ENCODE data around the gene ADAMTSL2.

The ADAMTSL2 gene

GRCh38 chr9:133606708-133607025 lies 72.2 kb downstream of the ADAMTSL2 start:
- DNase-seq (ENCODE audit: low read depth): no peak

GRCh38 chr9:133607381-133607780 lies 72.9 kb downstream of the ADAMTSL2 start:
- DNase-seq (ENCODE audit: low read depth): no peak

GRCh38 chr9:133607976-133608375 lies 73.5 kb downstream of the ADAMTSL2 start:
- no peak for DNase-seq (ENCODE audit: low read depth)

- DNase-seq (ENCODE audit: low read depth): no peak
Observed at GRCh38 chr9:133608382-133608781, 73.9 kb downstream of the ADAMTSL2 start.

GRCh38 chr9:133608889-133609288 lies 74.4 kb downstream of the ADAMTSL2 start:
- DNase-seq (ENCODE audit: low read depth): no peak

GRCh38 chr9:133609311-133610098 lies 75.0 kb downstream of the ADAMTSL2 start, which contains the start of gene FAM163B:
Gene FAM163B (minus strand): TSS chr9:133609389. CDS start chr9:133580223, 29,166 bp downstream.
- no peak for DNase-seq (ENCODE audit: low read depth)

- no peak for DNase-seq (ENCODE audit: low read depth)
Observed at GRCh38 chr9:133610845-133611244, 76.3 kb downstream of the ADAMTSL2 start.

GRCh38 chr9:133612051-133612450 lies 77.5 kb downstream of the ADAMTSL2 start:
- DNase-seq (ENCODE audit: low read depth): no peak

- DNase-seq (ENCODE audit: low read depth): no peak
Observed at GRCh38 chr9:133612816-133613215, 78.3 kb downstream of the ADAMTSL2 start.

GRCh38 chr9:133613432-133613831 lies 78.9 kb downstream of the ADAMTSL2 start:
- DNase-seq (ENCODE audit: low read depth): no peak

GRCh38 chr9:133614056-133614455 lies 79.6 kb downstream of the ADAMTSL2 start:
- no peak for DNase-seq (ENCODE audit: low read depth)

GRCh38 chr9:133614678-133615077 lies 80.2 kb downstream of the ADAMTSL2 start:
- no peak for DNase-seq (ENCODE audit: low read depth)

GRCh38 chr9:133615186-133615585 lies 80.7 kb downstream of the ADAMTSL2 start:
- no peak for DNase-seq (ENCODE audit: low read depth)

- no peak for DNase-seq (ENCODE audit: low read depth)
Observed at GRCh38 chr9:133615606-133616188, 81.2 kb downstream of the ADAMTSL2 start.

- no peak for DNase-seq (ENCODE audit: low read depth)
Observed at GRCh38 chr9:133616643-133617405, 82.3 kb downstream of the ADAMTSL2 start.

GRCh38 chr9:133618726-133619125 lies 84.2 kb downstream of the ADAMTSL2 start:
- DNase-seq (ENCODE audit: low read depth): no peak

GRCh38 chr9:133619791-133620190 lies 85.3 kb downstream of the ADAMTSL2 start:
- DNase-seq (ENCODE audit: low read depth): no peak

- no peak for DNase-seq (ENCODE audit: low read depth)
Observed at GRCh38 chr9:133621725-133622267, 87.3 kb downstream of the ADAMTSL2 start.

GRCh38 chr9:133622555-133622954 lies 88.1 kb downstream of the ADAMTSL2 start:
- DNase-seq (ENCODE audit: low read depth): no peak
